AG08395 (cell line): ENCODE data around the gene CPT1B.
"Not testable (repeated sequence)": the region's sequence is repeated elsewhere in the genome, so short reads cannot be mapped to it uniquely, and the experiment has no call there.

Source experiments
- DNase-seq: peaks from one replicate; pipeline ENCODE4 v3.0.0; 2012; ENCODE audit warnings: mixed read lengths, low spot score

The CPT1B gene

DNA sequence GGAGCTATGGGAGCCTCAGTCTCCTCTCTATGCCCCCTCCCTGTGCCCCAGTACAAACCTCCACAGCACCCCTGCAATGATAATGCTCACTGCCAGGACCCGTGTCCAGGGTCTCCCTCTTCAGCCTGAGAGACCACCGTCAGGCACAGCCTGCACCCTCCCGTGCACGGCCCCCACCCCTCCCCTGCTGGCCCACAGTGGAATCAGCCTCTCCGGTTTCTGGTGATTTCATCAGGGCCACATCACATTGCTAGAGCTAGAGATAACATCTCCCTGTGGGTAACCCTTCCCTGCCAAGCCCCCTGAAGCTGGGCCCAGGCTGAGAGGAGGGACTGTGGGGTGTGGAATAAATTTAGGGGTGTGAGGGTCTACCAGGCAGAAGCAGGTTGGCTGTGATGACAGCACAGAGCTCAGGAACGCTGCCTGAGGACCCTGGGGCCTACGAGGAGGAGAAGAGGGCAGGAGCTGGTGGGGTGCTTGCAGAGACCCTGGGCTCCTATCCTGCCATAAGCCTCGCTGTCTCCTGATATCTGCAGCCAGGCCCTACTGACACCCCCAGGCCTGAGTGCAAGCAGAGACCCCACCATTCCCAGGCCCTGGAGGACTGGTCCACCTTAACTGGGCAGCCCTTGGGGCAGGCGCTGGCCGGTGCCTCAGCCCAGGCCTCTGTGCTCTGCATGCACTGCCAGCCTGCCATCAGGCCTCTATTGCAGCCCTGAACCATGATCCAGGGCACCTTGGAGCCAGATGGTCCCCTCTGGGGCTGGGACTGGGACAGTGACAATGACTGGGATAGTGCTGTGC, 32.5 kb downstream of the CPT1B start, which contains the start of gene KLHDC7B:
KLHDC7B (plus strand) TSS at position 378 of the 804 bp plus-strand sequence; CDS start at position 723, 345 bp downstream.
- DNase-seq: no peak

- no peak for DNase-seq
Measured at GRCh38 chr22:50544746-50545253, 33.4 kb downstream of the CPT1B start.

- DNase-seq: peak; percentile 83
Measured at GRCh38 chr22:50544078-50544745, 34.0 kb downstream of the CPT1B start.

DNA sequence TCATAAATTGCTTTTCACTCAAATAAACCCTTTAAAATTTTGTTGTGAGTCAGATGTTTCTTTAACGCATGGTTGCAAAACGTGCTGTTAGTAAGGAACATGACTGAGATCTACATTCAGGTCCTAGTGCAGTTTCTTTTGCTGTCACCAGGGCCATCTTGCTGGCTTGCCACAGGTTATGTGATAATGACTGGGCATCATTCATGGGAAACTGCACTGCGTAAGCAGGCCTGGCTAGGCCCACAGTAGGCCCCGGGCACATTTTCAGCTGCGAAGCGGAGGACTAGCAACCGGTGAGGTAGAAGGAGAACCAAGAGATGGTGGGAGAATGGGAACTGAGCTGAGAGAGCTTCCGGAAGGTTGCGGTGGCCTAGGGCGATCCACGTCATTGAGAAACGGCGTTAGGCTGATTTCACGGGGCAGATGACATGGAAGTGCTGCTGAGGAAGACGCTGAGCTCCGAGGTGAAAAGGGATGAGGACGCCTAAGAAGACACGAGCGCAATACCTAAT, 35.8 kb downstream of the CPT1B start:
- DNase-seq: no peak

DNA sequence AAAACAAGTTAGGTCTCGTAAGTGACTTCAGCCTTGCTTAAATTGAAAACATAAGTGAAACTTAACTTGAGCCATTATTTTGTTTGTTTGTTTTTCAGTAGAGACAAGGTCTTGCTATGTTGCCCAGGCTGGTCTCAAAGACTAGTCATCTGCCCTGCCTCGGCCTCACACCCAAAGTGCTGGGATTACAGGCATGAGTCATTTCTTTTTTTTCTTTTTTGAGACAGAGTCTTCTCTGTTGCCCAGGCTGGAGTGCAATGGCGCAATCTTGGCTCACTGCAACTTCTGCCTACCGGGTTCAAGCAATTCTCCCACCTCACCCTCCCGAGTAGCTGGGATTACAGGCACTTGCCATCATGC, 36.6 kb downstream of the CPT1B start:
- peak; percentile 80 for DNase-seq

GRCh38 chr22:50540381-50540780, 37.8 kb downstream of the CPT1B start:
- no peak for DNase-seq

GRCh38 chr22:50537765-50538164, 40.5 kb downstream of the CPT1B start:
- DNase-seq: no peak

- DNase-seq: no peak
Measured at GRCh38 chr22:50536226-50536625, 42.0 kb downstream of the CPT1B start.

DNA sequence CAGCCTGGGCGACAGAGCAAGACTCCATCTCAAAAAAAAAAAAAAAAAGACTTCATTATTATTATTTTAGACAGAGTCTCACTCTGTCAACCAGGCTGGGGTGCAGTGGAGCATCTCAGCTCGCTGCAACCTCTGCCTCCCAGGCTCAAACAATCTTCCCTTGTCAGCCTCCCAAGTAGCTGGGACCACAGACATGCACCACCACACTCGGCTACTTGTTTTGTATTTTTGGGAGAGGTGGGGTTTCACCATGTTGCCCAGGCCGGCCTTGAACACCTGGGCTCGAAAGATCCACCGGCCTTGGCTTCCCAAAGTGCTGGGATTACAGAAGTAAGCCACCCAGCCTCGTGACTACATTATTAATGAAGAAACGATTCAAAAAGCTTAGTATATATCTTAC, 43.1 kb downstream of the CPT1B start:
- no peak for DNase-seq

GRCh38 chr22:50533856-50534711, 44.1 kb downstream of the CPT1B start:
- DNase-seq: not testable (repeated sequence)

DNA sequence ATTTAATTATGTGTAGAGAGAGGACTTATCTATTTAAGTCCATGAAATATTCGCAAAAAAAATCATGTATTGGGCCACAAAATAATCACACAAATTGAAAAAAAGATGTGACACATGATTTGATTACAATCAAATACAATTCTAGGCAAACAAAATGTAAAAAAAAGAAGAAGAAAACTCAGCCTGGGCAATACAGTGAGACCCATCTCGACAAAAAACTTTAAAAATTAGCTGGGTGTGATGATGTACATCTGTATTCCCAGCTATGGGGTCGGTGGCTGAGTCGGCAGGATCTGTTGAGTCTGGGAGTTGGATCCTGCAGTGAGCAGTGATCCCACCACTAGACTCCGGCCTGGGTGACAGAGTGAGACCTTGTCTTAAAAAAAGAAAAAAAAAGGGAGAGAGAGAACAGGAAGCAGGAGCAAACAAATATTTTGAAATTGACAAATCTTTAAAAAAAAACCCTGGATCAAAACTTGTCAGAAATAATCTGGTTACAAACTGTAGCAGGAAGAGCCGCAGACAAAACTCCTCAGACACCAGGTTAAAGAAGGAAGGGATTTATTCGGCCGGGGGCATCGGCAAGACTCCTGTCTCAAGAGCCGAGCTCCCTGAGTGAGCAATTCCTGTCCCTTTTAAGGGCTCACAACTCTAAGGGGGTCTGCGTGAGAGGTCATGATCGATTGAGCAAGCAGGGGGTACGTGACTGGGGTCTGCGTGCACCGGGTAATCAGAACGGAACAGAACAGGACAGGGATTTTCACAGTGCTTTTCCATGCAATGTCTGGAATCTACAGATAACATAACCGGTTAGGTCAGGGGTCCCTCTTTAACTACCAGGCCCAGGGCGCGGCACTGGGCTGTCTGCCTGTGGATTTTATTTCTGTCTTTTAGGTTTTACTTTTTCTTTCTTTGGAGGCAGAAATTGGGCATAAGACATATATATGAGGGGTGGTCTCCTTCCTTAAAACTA, 45.1 kb downstream of the CPT1B start:
- DNase-seq: no peak

GRCh38 chr22:50531962-50532674, 46.1 kb downstream of the CPT1B start:
- peak; percentile 81 for DNase-seq

DNA sequence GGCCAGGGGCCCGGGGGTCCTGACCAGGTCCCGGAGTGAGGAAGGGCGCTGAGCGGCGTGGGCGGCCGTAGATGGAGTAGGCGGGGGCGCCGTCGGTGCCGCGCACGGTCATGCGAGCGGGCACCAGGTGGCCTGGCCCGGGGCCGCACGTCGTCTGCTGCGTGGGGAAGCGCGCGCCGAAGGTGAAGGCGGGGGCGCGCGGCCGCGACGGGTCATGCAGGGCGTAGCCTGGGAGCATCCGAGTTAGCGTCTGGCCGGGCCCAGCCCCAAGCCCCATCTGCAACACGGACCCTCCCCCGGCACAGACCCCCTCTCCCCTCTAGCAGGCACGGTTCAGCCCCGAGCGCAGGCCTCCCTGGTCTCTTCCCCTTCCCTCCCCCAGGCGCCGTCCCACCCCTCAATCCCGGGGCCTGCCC, 46.7 kb downstream of the CPT1B start:
- DNase-seq: no peak

- peak; percentile 55 for DNase-seq
Measured at GRCh38 chr22:50530877-50531545, 47.2 kb downstream of the CPT1B start.

- DNase-seq: no peak
Measured at GRCh38 chr22:50530580-50530876, 47.7 kb downstream of the CPT1B start.

- DNase-seq: peak; percentile 67
Measured at GRCh38 chr22:50529897-50530579, 48.2 kb downstream of the CPT1B start, which contains the start of gene TYMP. TSS of gene TYMP (minus strand) at chr22:50530012. CDS start at chr22:50529709, 303 bp downstream.

DNA sequence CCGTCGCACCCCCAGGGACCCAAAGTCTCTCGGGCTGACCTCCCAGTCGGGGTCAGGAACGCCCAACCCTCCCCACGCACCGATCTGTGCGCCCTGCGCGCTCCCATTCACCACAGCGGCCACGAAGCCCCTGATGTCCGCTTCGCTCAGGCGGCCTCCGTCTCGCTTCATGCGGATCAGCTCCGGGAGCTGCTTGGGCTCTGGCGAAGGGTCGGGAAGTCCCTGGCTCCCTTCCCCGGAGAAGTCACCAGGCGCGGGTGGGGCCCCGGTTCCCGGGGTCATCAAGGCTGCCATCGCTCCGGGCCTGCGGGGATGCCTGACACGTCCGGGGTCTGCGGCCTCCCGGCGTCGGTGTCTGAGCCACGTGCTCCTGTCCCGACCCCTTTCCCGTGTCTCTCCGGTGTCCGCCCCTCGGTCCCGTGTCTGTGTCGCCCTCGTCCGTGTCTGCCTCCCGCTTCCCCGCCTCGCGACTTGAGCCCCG, 48.8 kb downstream of the CPT1B start:
- DNase-seq: no peak

- no peak for DNase-seq
Measured at GRCh38 chr22:50528682-50529415, 49.4 kb downstream of the CPT1B start.
